ENCODE results near the gene CCKAR.

DNA sequence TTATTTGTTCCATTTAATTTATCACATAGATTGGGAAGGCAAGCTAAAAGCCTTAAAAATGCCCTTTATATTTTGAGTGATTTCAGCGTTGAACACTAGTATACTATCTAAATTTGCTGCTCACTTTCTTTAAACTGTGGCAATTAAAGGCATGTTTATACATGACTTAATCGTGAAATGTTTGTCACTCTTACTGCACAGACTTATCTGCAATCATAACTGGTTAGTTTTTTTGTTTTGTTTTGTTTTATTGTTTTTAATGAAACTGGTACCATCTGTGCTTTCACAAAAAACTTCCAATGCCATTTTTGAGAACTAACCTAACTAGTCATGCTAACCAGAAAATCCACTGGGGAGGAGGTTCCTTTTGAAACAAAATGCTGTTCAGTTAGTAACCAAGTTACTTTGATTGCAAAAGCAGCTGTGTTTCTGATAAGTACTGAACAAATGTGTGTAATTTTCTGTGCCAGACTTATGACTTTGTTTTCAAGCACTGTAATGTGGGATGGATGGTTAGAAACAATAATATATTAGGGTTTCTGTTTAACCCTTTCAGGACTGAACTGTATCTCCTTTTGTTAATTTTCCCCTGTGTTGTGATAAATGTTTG, 56.1 kb downstream of the CCKAR start:
- TF ChIP-seq, protein P1, sequence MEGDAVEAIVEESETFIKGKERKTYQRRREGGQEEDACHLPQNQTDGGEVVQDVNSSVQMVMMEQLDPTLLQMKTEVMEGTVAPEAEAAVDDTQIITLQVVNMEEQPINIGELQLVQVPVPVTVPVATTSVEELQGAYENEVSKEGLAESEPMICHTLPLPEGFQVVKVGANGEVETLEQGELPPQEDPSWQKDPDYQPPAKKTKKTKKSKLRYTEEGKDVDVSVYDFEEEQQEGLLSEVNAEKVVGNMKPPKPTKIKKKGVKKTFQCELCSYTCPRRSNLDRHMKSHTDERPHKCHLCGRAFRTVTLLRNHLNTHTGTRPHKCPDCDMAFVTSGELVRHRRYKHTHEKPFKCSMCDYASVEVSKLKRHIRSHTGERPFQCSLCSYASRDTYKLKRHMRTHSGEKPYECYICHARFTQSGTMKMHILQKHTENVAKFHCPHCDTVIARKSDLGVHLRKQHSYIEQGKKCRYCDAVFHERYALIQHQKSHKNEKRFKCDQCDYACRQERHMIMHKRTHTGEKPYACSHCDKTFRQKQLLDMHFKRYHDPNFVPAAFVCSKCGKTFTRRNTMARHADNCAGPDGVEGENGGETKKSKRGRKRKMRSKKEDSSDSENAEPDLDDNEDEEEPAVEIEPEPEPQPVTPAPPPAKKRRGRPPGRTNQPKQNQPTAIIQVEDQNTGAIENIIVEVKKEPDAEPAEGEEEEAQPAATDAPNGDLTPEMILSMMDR (IDR thresholded peaks at IDR 0.05; ENCODE audit: insufficient read depth, low read length): no peak
- TF ChIP-seq GABPA (IDR thresholded peaks at IDR 0.05; ENCODE audit: low read depth) (no peak), POLR2AphosphoS5 (IDR thresholded peaks at IDR 0.05; ENCODE audit: low read depth) (no peak)

Measured in HL-60 (cell line).